Activated T-cell treated with anti-CD3 and anti-CD28 coated beads, Interleukin-2, amount 50 U/mL, for 72 hours (primary cell): ENCODE measurements around the gene OR2S2. TPM values are rescaled to one million over a fixed set of nuclear protein-coding genes. Genes with fewer than 3 reads are reported as not detected.
"Not testable (repeated sequence)": the region's sequence is repeated elsewhere in the genome, so short reads cannot be mapped to it uniquely, and the experiment has no call there.

Source experiments
- ATAC-seq, 2 donors: fragments of 150-1000 bp; cut with Tn5 transposase; replicated peaks in 1 of 2; 2 replicates each; pipeline ENCODE4 v1.10.0; 2021; ENCODE audit warnings: moderate library complexity in 2 of 2, mild to moderate bottlenecking in 1 of 2
- DNase-seq, 2 donors: peaks; one replicate each; pipeline ENCODE4 v3.0.0; 2021 to 2022; ENCODE audit warnings: mixed read lengths in 1 of 2
- H3K27ac Mint-ChIP-seq: one replicate; pipeline ENCODE4 v1.8.0; 2022; ENCODE audit warnings: mild to moderate bottlenecking, moderate library complexity, mixed read lengths
- H3K27me3 Mint-ChIP-seq: one replicate; pipeline ENCODE4 v1.8.0; 2022; ENCODE audit warnings: low read depth, mixed read lengths
- H3K36me3 Mint-ChIP-seq, 2 donors: one replicate each; pipeline ENCODE4 v1.8.0; 2022; ENCODE audit warnings: mixed read lengths in 2 of 2, mild to moderate bottlenecking in 1 of 2; ENCODE audit not compliant: insufficient read depth in 2 of 2
- H3K4me1 Mint-ChIP-seq: one replicate; pipeline ENCODE4 v1.8.0; 2022; ENCODE audit warnings: low read depth, mixed read lengths
- H3K4me3 Mint-ChIP-seq, 2 donors: one replicate each; pipeline ENCODE4 v1.8.0; 2022; ENCODE audit warnings: mild to moderate bottlenecking in 2 of 2, mixed read lengths in 2 of 2, moderate library complexity in 2 of 2
- H3K9me3 Mint-ChIP-seq, 2 donors: one replicate each; pipeline ENCODE4 v1.8.0; 2022; ENCODE audit warnings: mixed read lengths in 2 of 2
- total RNA-seq, 2 donors: library from RNA; stranded (reverse); gene quantifications; one replicate each; pipeline ENCODE4 v1.2.3, GENCODE V29; 2022

The OR2S2 gene
- not detected for total RNA-seq

- H3K27me3 Mint-ChIP-seq, result peaks cover 22% of the 10 kb centered on the region
- no peak within 1 kb of the TSS for H3K4me3 Mint-ChIP-seq
- H3K4me1 Mint-ChIP-seq, result peaks cover 6% of the 10 kb centered on the region
- no peak within 1 kb of the TSS for H3K27ac Mint-ChIP-seq
- ATAC-seq (no peak), DNase-seq (no peak)
- H3K36me3 Mint-ChIP-seq, result no peaks in the 10 kb centered on the region
- no peaks in the 10 kb centered on the region for H3K9me3 Mint-ChIP-seq
These were observed at the start of gene OR2S2 for GRCh38 chr9:35958104-35958837. TSS of gene OR2S2 (minus strand) at chr9:35958154. CDS start at chr9:35958098, 56 bp downstream.

- Mint-ChIP-seq H3K36me3 (peaks cover 8% of the 10 kb centered on the region in 2 donors), H3K4me3 (peak overlapping the region in 1 of 2 donors; percentile 69), H3K27me3 (peaks cover 49% of the 10 kb centered on the region), H3K4me1 (peaks cover 25% of the 10 kb centered on the region), H3K27ac (no peak overlapping the region), H3K9me3 (peaks cover 0 to 8% of the 10 kb centered on the region in 2 donors)
- ATAC-seq, result peak; percentile 68 to 79
- no peak for DNase-seq
These were observed 49.4 kb upstream of the OR2S2 start for GRCh38 chr9:36007316-36007708.

- Mint-ChIP-seq H3K27me3 (peaks cover 49% of the 10 kb centered on the region), H3K4me3 (peak overlapping the region in 1 of 2 donors; percentile 69), H3K4me1 (peaks cover 25% of the 10 kb centered on the region), H3K36me3 (peaks cover 8% of the 10 kb centered on the region in 2 donors), H3K9me3 (peaks cover 0 to 8% of the 10 kb centered on the region in 2 donors), H3K27ac (no peak overlapping the region)
- no peak for DNase-seq
- no peak for ATAC-seq
These were observed 48.8 kb upstream of the OR2S2 start for GRCh38 chr9:36006549-36007315.

- no peak for ATAC-seq
- no peak for DNase-seq
- H3K27me3 Mint-ChIP-seq, result peaks cover 51% of the 10 kb centered on the region
- H3K4me3 Mint-ChIP-seq, result no peak overlapping the region
- peaks cover 8% of the 10 kb centered on the region in 2 donors for H3K36me3 Mint-ChIP-seq
- peaks cover 0 to 8% of the 10 kb centered on the region in 2 donors for H3K9me3 Mint-ChIP-seq
- no peak overlapping the region for H3K27ac Mint-ChIP-seq
- H3K4me1 Mint-ChIP-seq, result peaks cover 25% of the 10 kb centered on the region
These were observed 47.9 kb upstream of the OR2S2 start for GRCh38 chr9:36005891-36006290.

GRCh38 chr9:35998333-35998732 is 40.4 kb upstream of the OR2S2 start:
- Mint-ChIP-seq H3K36me3 (peaks cover 2 to 7% of the 10 kb centered on the region in 2 donors), H3K27ac (no peak overlapping the region), H3K4me3 (no peak overlapping the region), H3K9me3 (no peaks in the 10 kb centered on the region), H3K4me1 (no peaks in the 10 kb centered on the region), H3K27me3 (peaks cover 44% of the 10 kb centered on the region)
- DNase-seq, result no peak
- no peak for ATAC-seq

- DNase-seq, H3K27ac Mint-ChIP-seq, H3K4me3 Mint-ChIP-seq, H3K9me3 Mint-ChIP-seq, ATAC-seq, H3K4me1 Mint-ChIP-seq, H3K36me3 Mint-ChIP-seq: not testable (repeated sequence)
- peaks cover 31% of the 10 kb centered on the region for H3K27me3 Mint-ChIP-seq
These were observed 39.1 kb upstream of the OR2S2 start for GRCh38 chr9:35997016-35997415.

- no peak overlapping the region for H3K4me3 Mint-ChIP-seq
- H3K27ac Mint-ChIP-seq, result no peak overlapping the region
- H3K36me3 Mint-ChIP-seq, result peaks cover 2 to 7% of the 10 kb centered on the region in 2 donors
- no peak for DNase-seq
- ATAC-seq, result no peak
- H3K27me3 Mint-ChIP-seq, result peaks cover 26% of the 10 kb centered on the region
- no peaks in the 10 kb centered on the region for H3K9me3 Mint-ChIP-seq
- H3K4me1 Mint-ChIP-seq, result no peaks in the 10 kb centered on the region
These were observed 38.5 kb upstream of the OR2S2 start for GRCh38 chr9:35996358-35996970.

- ATAC-seq (no peak), DNase-seq (no peak)
- H3K4me1 Mint-ChIP-seq, result no peaks in the 10 kb centered on the region
- no peak overlapping the region for H3K4me3 Mint-ChIP-seq
- H3K27me3 Mint-ChIP-seq, result peaks cover 13% of the 10 kb centered on the region
- no peak overlapping the region for H3K27ac Mint-ChIP-seq
- peaks cover 2 to 7% of the 10 kb centered on the region in 2 donors for H3K36me3 Mint-ChIP-seq
- H3K9me3 Mint-ChIP-seq, result no peaks in the 10 kb centered on the region
These were observed 37.0 kb upstream of the OR2S2 start for GRCh38 chr9:35994959-35995358.

- DNase-seq, result no peak
- no peak overlapping the region for H3K27ac Mint-ChIP-seq
- H3K27me3 Mint-ChIP-seq, result peaks cover 21% of the 10 kb centered on the region
- peaks cover 2 to 7% of the 10 kb centered on the region in 2 donors for H3K36me3 Mint-ChIP-seq
- no peaks in the 10 kb centered on the region for H3K4me1 Mint-ChIP-seq
- H3K9me3 Mint-ChIP-seq, result no peaks in the 10 kb centered on the region
- H3K4me3 Mint-ChIP-seq, result no peak overlapping the region
- ATAC-seq, result no peak
These were observed 36.2 kb upstream of the OR2S2 start for GRCh38 chr9:35993976-35994720.

- H3K9me3 Mint-ChIP-seq, ATAC-seq, H3K27ac Mint-ChIP-seq, DNase-seq, H3K36me3 Mint-ChIP-seq, H3K4me1 Mint-ChIP-seq, H3K4me3 Mint-ChIP-seq: not testable (repeated sequence)
- peaks cover 20% of the 10 kb centered on the region for H3K27me3 Mint-ChIP-seq
These were observed 35.2 kb upstream of the OR2S2 start for GRCh38 chr9:35993136-35993535.

GRCh38 chr9:35990155-35990554 is 32.2 kb upstream of the OR2S2 start:
- Mint-ChIP-seq H3K27ac (no peak overlapping the region), H3K27me3 (peaks cover 23% of the 10 kb centered on the region), H3K36me3 (no peaks in the 10 kb centered on the region), H3K4me1 (no peaks in the 10 kb centered on the region), H3K4me3 (no peak overlapping the region), H3K9me3 (no peaks in the 10 kb centered on the region)
- no peak for ATAC-seq
- DNase-seq, result no peak

GRCh38 chr9:35984021-35984420 is 26.1 kb upstream of the OR2S2 start:
- H3K27me3 Mint-ChIP-seq, result peaks cover 47% of the 10 kb centered on the region
- no peaks in the 10 kb centered on the region for H3K9me3 Mint-ChIP-seq
- no peak for DNase-seq
- no peaks in the 10 kb centered on the region for H3K4me1 Mint-ChIP-seq
- no peak overlapping the region for H3K27ac Mint-ChIP-seq
- H3K4me3 Mint-ChIP-seq, result no peak overlapping the region
- no peak for ATAC-seq
- no peaks in the 10 kb centered on the region for H3K36me3 Mint-ChIP-seq
